CD4-positive, CD25-positive, alpha-beta regulatory T cell (primary cell): ENCODE data around the gene USP44. TPM values are rescaled to one million over a fixed set of nuclear protein-coding genes. Genes with fewer than 3 reads are reported as not detected.

Source experiments
- ATAC-seq, 2 donors: fragments of 150-1000 bp; cut with Tn5 transposase; one replicate each; pipeline ENCODE4 v1.10.0; 2021; ENCODE audit warnings: low read depth in 2 of 2, moderate number of reproducible peaks in 2 of 2, moderate library complexity in 1 of 2
- DNase-seq, 3 donors: peaks; one replicate each; pipeline versions ENCODE4 v3.0.0 to v3.0.0-alpha.2; 2012 to 2022; ENCODE audit warnings: mixed read lengths in 1 of 3
- H3K27ac ChIP-seq: one replicate; pipeline ENCODE4 v1.7.0; 2013; ENCODE audit warnings: mild to moderate bottlenecking, low read length; ENCODE audit not compliant: insufficient read depth, poor library complexity, severe bottlenecking
- H3K27me3 ChIP-seq: one replicate; pipeline ENCODE4 v1.7.0; 2013; ENCODE audit warnings: low read length; ENCODE audit not compliant: control insufficient read depth, insufficient read depth
- H3K36me3 ChIP-seq: one replicate; pipeline ENCODE4 v1.7.0; 2013; ENCODE audit warnings: mild to moderate bottlenecking, low read length, moderate library complexity; ENCODE audit not compliant: control insufficient read depth, insufficient read depth
- H3K4me1 ChIP-seq: 2 replicates; pipeline ENCODE4 v1.7.0; 2013; ENCODE audit warnings: mild to moderate bottlenecking, low read length; ENCODE audit not compliant: insufficient read depth, control insufficient read depth, poor library complexity, severe bottlenecking
- H3K4me3 ChIP-seq: one replicate; pipeline ENCODE4 v1.7.0; 2013; ENCODE audit warnings: low read depth, mild to moderate bottlenecking, low read length, moderate library complexity
- H3K9me3 ChIP-seq, 2 experiments: 1 replicate in 1 of 2; 2 replicates in 1 of 2; pipeline ENCODE4 v1.7.0; 2013; ENCODE audit warnings: low read length in 2 of 2, mild to moderate bottlenecking in 1 of 2, moderate library complexity in 1 of 2; ENCODE audit not compliant: control insufficient read depth in 2 of 2
- H3K27ac Mint-ChIP-seq, 3 donors: one replicate each; pipeline ENCODE4 v1.8.0; 2020 to 2022; ENCODE audit warnings: mild to moderate bottlenecking in 3 of 3, mixed read lengths in 3 of 3, moderate library complexity in 2 of 3
- H3K27me3 Mint-ChIP-seq: one replicate; pipeline ENCODE4 v1.8.0; 2022; ENCODE audit warnings: mild to moderate bottlenecking, mixed read lengths
- H3K36me3 Mint-ChIP-seq: one replicate; pipeline ENCODE4 v1.8.0; 2020; ENCODE audit warnings: mixed read lengths
- H3K4me1 Mint-ChIP-seq, 4 donors: one replicate each; pipeline ENCODE4 v1.8.0; 2020 to 2022; ENCODE audit warnings: mixed read lengths in 4 of 4, mild to moderate bottlenecking in 1 of 4
- H3K4me3 Mint-ChIP-seq, 4 donors: one replicate each; pipeline ENCODE4 v1.8.0; 2020 to 2022; ENCODE audit warnings: mild to moderate bottlenecking in 4 of 4, mixed read lengths in 4 of 4, moderate library complexity in 3 of 4
- H3K9me3 Mint-ChIP-seq, 7 donors: one replicate each; pipeline ENCODE4 v1.8.0; 2020 to 2022; ENCODE audit warnings: mixed read lengths in 7 of 7, mild to moderate bottlenecking in 3 of 7, moderate library complexity in 2 of 7
- polyA plus RNA-seq, 4 donors: library from polyadenylated mRNA; unstranded; fragments of 300-500 nt; fragmentation: Illumina TruSeq; gene quantifications; one replicate each; pipeline ENCODE4 v1.2.3, GENCODE V29; 2021
- total RNA-seq: library from RNA; stranded (reverse); gene quantifications from one replicate; pipeline ENCODE4 v1.2.3, GENCODE V29; 2022

Gene USP44
- total RNA-seq (1.4 TPM), polyA plus RNA-seq (1 to 10 TPM in 3 of 4 donors, under 1 TPM in 1; 0.86 to 2.9 (median 2.1) TPM)

GRCh38 chr12:95551305-95551704, at the start of gene USP44:
TSS of gene USP44 (minus strand) at chr12:95551476. CDS start at chr12:95534256, 17,220 bp downstream.
- Mint-ChIP-seq H3K36me3 (no peaks in the 10 kb centered on the region), H3K4me3 (peak within 1 kb of the TSS in 2 of 4 donors; percentile 25 to 69), H3K9me3 (peaks cover 0 to 7% (median 0%) of the 10 kb centered on the region in 7 donors), H3K27ac (peak within 1 kb of the TSS; percentile 29 to 74 (median 39)), H3K4me1 (peaks cover 0 to 37% (median 8%) of the 10 kb centered on the region in 4 donors), H3K27me3 (peaks cover 59% of the 10 kb centered on the region)
- H3K4me1 ChIP-seq = peaks cover 18% of the 10 kb centered on the region
- ATAC-seq = no peak
- H3K36me3 ChIP-seq = no peaks in the 10 kb centered on the region
- H3K9me3 ChIP-seq = peaks cover 3 to 6% of the 10 kb centered on the region in 2 experiments
- H3K27ac ChIP-seq = no peak within 1 kb of the TSS
- H3K4me3 ChIP-seq = peak within 1 kb of the TSS; percentile 11
- DNase-seq = no peak
- H3K27me3 ChIP-seq = peaks cover 10% of the 10 kb centered on the region

- no peaks in the 10 kb centered on the region for H3K36me3 ChIP-seq
- H3K4me3 ChIP-seq = no peak overlapping the region
- H3K4me3 Mint-ChIP-seq = no peak overlapping the region
Observed at GRCh38 chr12:95600567-95600966, 49.3 kb upstream of the USP44 start.

GRCh38 chr12:95599880-95600279, 48.6 kb upstream of the USP44 start:
- Histone ChIP-seq H3K27ac (no peak overlapping the region), H3K27me3 (no peaks in the 10 kb centered on the region), H3K4me1 (no peaks in the 10 kb centered on the region), H3K9me3 (no peaks in the 10 kb centered on the region), H3K4me3 (no peak overlapping the region), H3K36me3 (no peaks in the 10 kb centered on the region)
- ATAC-seq (no peak), DNase-seq (no peak)
- peaks cover 18% of the 10 kb centered on the region for H3K27me3 Mint-ChIP-seq
- no peak overlapping the region for H3K4me3 Mint-ChIP-seq
- peaks cover 0 to 2% (median 0%) of the 10 kb centered on the region in 7 donors for H3K9me3 Mint-ChIP-seq
- no peaks in the 10 kb centered on the region for H3K4me1 Mint-ChIP-seq
- no peaks in the 10 kb centered on the region for H3K36me3 Mint-ChIP-seq
- no peak overlapping the region for H3K27ac Mint-ChIP-seq

More at GRCh38 chr12:95600567-95600966, 49.3 kb upstream of the USP44 start:
- no peaks in the 10 kb centered on the region for H3K27me3 ChIP-seq
- no peaks in the 10 kb centered on the region for H3K9me3 ChIP-seq
- H3K36me3 Mint-ChIP-seq = no peaks in the 10 kb centered on the region
- ATAC-seq (no peak), DNase-seq (no peak)
- H3K27me3 Mint-ChIP-seq = peaks cover 13% of the 10 kb centered on the region
- H3K9me3 Mint-ChIP-seq = peaks cover 0 to 2% (median 0%) of the 10 kb centered on the region in 7 donors
- H3K4me1 ChIP-seq = no peaks in the 10 kb centered on the region
- H3K27ac ChIP-seq = no peak overlapping the region
- H3K4me1 Mint-ChIP-seq = no peaks in the 10 kb centered on the region
- no peak overlapping the region for H3K27ac Mint-ChIP-seq

- Mint-ChIP-seq H3K4me3 (no peak overlapping the region), H3K27me3 (peaks cover 15% of the 10 kb centered on the region)
Observed at GRCh38 chr12:95594136-95594535, 42.9 kb upstream of the USP44 start.

GRCh38 chr12:95593266-95593871, 42.1 kb upstream of the USP44 start:
- H3K27ac Mint-ChIP-seq = no peak overlapping the region
- no peak overlapping the region for H3K4me3 Mint-ChIP-seq

More at GRCh38 chr12:95594136-95594535, 42.9 kb upstream of the USP44 start:
- DNase-seq (no peak), ATAC-seq (no peak)
- no peak overlapping the region for H3K27ac ChIP-seq
- Mint-ChIP-seq H3K4me1 (no peaks in the 10 kb centered on the region), H3K27ac (no peak overlapping the region), H3K36me3 (no peaks in the 10 kb centered on the region), H3K9me3 (no peaks in the 10 kb centered on the region)
- H3K4me3 ChIP-seq = no peak overlapping the region
- peaks cover 3% of the 10 kb centered on the region for H3K27me3 ChIP-seq
- H3K4me1 ChIP-seq = no peaks in the 10 kb centered on the region
- H3K36me3 ChIP-seq = no peaks in the 10 kb centered on the region
- H3K9me3 ChIP-seq = no peaks in the 10 kb centered on the region

GRCh38 chr12:95591731-95592130, 40.5 kb upstream of the USP44 start:
- Mint-ChIP-seq H3K27me3 (peaks cover 15% of the 10 kb centered on the region), H3K9me3 (no peaks in the 10 kb centered on the region), H3K36me3 (no peaks in the 10 kb centered on the region), H3K4me3 (no peak overlapping the region), H3K4me1 (no peaks in the 10 kb centered on the region), H3K27ac (no peak overlapping the region)
- Histone ChIP-seq H3K4me3 (no peak overlapping the region), H3K9me3 (no peaks in the 10 kb centered on the region), H3K27me3 (peaks cover 3% of the 10 kb centered on the region), H3K4me1 (no peaks in the 10 kb centered on the region), H3K36me3 (no peaks in the 10 kb centered on the region), H3K27ac (no peak overlapping the region)
- ATAC-seq = no peak
- no peak for DNase-seq

More at GRCh38 chr12:95593266-95593871, 42.1 kb upstream of the USP44 start:
- Histone ChIP-seq H3K27ac (no peak overlapping the region), H3K9me3 (no peaks in the 10 kb centered on the region), H3K36me3 (no peaks in the 10 kb centered on the region), H3K4me1 (no peaks in the 10 kb centered on the region), H3K4me3 (no peak overlapping the region), H3K27me3 (peaks cover 3% of the 10 kb centered on the region)
- ATAC-seq = no peak
- Mint-ChIP-seq H3K36me3 (no peaks in the 10 kb centered on the region), H3K27me3 (peaks cover 15% of the 10 kb centered on the region), H3K9me3 (no peaks in the 10 kb centered on the region), H3K4me1 (no peaks in the 10 kb centered on the region)
- no peak for DNase-seq

GRCh38 chr12:95590775-95591174, 39.5 kb upstream of the USP44 start:
- DNase-seq (no peak), ATAC-seq (no peak)
- Histone ChIP-seq H3K4me3 (no peak overlapping the region), H3K4me1 (no peaks in the 10 kb centered on the region), H3K27ac (no peak overlapping the region), H3K9me3 (no peaks in the 10 kb centered on the region), H3K27me3 (peaks cover 3% of the 10 kb centered on the region), H3K36me3 (no peaks in the 10 kb centered on the region)
- no peaks in the 10 kb centered on the region for H3K9me3 Mint-ChIP-seq
- peaks cover 15% of the 10 kb centered on the region for H3K27me3 Mint-ChIP-seq
- H3K36me3 Mint-ChIP-seq = no peaks in the 10 kb centered on the region
- no peak overlapping the region for H3K27ac Mint-ChIP-seq
- H3K4me1 Mint-ChIP-seq = no peaks in the 10 kb centered on the region
- no peak overlapping the region for H3K4me3 Mint-ChIP-seq

- no peak for ATAC-seq
Observed at GRCh38 chr12:95583933-95584332, 32.7 kb upstream of the USP44 start.

More at GRCh38 chr12:95583933-95584332, 32.7 kb upstream of the USP44 start:
- Histone ChIP-seq H3K4me3 (no peak overlapping the region), H3K9me3 (no peaks in the 10 kb centered on the region), H3K27ac (no peak overlapping the region), H3K36me3 (no peaks in the 10 kb centered on the region), H3K27me3 (no peaks in the 10 kb centered on the region), H3K4me1 (no peaks in the 10 kb centered on the region)
- no peaks in the 10 kb centered on the region for H3K27me3 Mint-ChIP-seq
- no peaks in the 10 kb centered on the region for H3K9me3 Mint-ChIP-seq
- no peak overlapping the region for H3K4me3 Mint-ChIP-seq
- DNase-seq = no peak
- peak overlapping the region in 1 of 3 donors; percentile 60 for H3K27ac Mint-ChIP-seq
- H3K36me3 Mint-ChIP-seq = no peaks in the 10 kb centered on the region
- peaks cover 0 to 1% (median 0%) of the 10 kb centered on the region in 4 donors for H3K4me1 Mint-ChIP-seq
